ENCODE results near the gene NEGR1.
"Not testable (repeated sequence)": the region's sequence is repeated elsewhere in the genome, so short reads cannot be mapped to it uniquely, and the experiment has no call there.

NEGR1 gene

GRCh38 chr1:71921204-71921603 is 361.1 kb downstream of the NEGR1 start:
- no peak for DNase-seq

DNA sequence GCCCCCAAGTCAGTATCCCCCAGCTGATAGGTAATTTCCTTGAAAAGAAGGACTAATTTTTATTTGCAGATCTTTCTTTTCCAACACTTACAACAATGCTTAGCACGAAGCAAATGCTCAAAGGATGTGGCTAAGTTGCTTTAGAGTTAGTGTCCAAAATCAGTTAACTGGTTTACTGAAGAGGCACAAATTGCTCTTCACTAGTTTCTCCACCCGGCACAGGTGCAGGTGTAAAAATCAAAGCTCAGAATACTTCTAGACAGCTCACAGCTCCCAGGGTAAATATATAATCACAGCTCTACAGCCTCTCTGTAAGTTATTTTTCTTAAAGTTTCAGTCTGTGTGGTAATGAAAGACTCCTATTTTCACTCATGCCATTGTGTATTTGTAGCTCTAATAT is 361.8 kb downstream of the NEGR1 start:
- no peak for DNase-seq

- DNase-seq = no peak
Measured at GRCh38 chr1:71919811-71920509, 362.4 kb downstream of the NEGR1 start.

DNA sequence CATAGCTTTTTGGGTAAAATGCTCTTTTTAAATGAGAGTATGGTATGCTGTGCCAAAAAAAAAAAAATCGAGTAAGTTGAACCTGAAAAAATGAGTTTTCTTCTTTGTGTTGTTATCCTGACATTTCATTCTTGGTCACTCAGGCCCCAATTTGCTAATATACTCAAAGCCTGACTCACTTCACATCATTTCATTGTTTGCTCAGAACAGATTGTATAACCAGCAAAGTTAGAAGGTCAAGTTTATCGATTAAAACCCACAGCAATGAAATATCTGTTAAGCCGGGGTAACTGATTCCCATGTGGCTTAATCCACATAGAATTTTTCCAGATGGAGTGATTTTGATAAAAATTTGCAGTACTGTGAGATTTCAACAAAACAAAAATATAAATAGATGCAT is 363.7 kb downstream of the NEGR1 start:
- no peak for DNase-seq

- DNase-seq = no peak
Measured at GRCh38 chr1:71916894-71917293, 365.4 kb downstream of the NEGR1 start.

- DNase-seq = no peak
Measured at GRCh38 chr1:71914626-71915025, 367.7 kb downstream of the NEGR1 start.

- no peak for DNase-seq
Measured at GRCh38 chr1:71908871-71909390, 373.4 kb downstream of the NEGR1 start.

DNA sequence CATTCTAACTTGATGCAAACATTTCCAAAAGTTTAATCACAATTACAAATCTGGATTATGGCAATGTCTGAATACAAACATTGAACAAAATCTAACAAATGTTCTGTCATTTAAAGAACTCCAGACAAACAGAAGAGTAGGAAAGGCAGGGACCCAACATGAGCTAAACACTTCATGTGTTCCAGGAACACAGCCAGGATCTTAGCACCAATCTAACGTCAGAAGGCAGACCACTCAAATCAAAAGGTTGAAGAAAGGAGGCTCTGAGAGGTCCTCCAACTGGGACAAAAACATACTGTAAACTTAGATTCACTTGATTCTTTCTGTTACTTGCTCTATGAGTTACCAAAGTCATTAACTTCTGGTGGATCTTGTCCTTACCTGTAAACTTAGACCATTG is 374.0 kb downstream of the NEGR1 start:
- no peak for DNase-seq

GRCh38 chr1:71899881-71900280 is 382.5 kb downstream of the NEGR1 start:
- no peak for DNase-seq

GRCh38 chr1:71888166-71888565 is 394.2 kb downstream of the NEGR1 start:
- DNase-seq = not testable (repeated sequence)

- DNase-seq = no peak
Measured at GRCh38 chr1:71885171-71885570, 397.2 kb downstream of the NEGR1 start.

- DNase-seq = no peak
Measured at GRCh38 chr1:71882637-71883036, 399.7 kb downstream of the NEGR1 start.

GRCh38 chr1:71882226-71882625 is 400.1 kb downstream of the NEGR1 start:
- DNase-seq = no peak

DNA sequence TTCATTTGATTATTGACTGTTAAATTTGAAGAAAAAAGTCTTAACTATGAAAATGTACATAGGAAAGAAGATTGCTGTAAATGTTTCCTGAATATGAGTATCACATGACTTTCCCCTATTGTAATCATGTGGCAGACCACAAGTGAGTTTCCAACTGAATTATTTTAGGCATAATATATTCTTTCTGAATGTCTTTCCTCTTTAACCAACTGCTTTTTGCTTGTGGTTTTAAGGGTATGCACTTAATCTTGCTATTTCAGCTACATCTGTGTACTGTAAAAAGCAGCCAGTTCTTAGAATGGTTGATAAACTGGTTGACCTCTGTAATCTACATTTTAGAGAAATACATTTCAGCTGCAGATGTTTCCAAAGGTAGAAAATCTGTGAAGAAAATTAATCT is 400.7 kb downstream of the NEGR1 start:
- DNase-seq = no peak

- DNase-seq = no peak
Measured at GRCh38 chr1:71869326-71869725, 413.0 kb downstream of the NEGR1 start.

DNA sequence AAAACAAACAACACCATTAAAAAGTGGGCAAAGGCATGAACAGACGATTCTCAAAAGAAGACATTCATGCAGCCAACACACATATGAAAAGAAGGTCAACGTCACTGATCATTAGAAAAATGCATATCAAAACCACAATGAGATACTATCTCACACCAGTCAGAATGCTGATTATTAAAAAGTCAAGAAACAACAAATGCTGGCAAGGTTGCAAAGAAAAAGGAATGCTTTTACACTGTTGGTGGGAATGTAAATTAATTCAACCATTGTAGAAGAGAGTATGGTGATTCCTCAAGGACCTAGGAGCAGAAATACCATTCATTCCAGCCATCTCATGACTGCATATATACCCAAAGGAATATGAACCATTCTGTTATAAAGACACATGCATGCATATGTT is 419.6 kb downstream of the NEGR1 start:
- no peak for DNase-seq

GRCh38 chr1:71861022-71861421 is 421.3 kb downstream of the NEGR1 start:
- DNase-seq = no peak

GRCh38 chr1:71859806-71860205 is 422.5 kb downstream of the NEGR1 start:
- DNase-seq = no peak

GRCh38 chr1:71857862-71858261 is 424.5 kb downstream of the NEGR1 start:
- no peak for DNase-seq

DNA sequence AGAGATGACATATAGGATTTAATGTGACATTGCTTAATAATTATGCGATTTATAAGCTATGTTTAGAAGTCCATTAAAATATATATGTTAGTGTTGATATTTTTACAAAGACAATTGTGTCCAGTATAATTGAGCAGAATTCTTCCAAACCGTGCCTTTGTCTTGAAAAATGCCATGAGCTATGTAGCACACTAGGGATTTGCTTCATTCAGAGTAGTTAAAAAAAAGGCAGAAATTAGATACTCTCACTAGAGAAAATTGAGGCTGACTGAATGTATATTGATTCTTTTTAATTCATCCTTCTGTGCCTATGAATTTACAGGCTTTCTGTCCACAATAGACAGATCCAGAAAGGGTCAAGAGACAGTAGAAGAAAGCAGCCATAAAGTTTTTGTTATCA is 429.0 kb downstream of the NEGR1 start:
- DNase-seq = no peak

GRCh38 chr1:71850936-71851335 is 431.4 kb downstream of the NEGR1 start:
- DNase-seq = no peak

DNA sequence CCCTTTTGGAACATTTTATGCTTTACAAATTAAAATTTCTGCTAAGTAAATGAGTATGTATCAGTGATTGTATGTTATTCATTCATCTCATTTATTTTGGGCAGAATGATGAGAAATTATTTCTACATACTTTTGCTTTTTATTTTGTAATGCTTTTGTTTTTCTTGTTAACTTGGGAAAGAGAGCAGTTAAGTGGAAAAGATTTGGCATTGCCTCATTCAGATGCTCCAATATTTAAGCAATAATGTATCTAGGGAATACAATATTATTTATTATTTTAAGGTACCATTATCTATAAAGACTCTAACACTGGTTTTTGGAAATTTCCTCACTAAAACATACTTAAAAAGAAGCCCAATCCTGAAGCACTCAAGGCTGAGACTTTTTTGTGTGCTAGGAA is 431.8 kb downstream of the NEGR1 start:
- DNase-seq = no peak

DNA sequence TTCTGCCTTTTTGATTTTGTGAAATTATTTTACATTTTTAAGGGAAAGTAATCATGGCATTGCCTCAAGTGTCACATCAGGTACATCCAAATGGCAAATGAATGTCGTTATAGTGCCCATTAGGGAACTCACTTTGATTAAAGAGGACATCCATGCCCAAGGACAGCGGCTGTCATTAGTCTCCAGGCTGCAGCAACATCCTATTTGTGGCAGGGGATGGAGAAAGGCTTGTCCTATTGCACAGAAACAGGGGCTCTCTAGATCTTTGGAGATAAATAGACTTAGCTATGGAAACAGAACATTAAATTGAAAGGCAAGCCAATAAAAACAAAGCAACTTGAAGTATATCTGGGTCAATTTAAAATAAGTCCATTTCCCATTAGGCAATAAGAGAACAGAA is 439.3 kb downstream of the NEGR1 start:
- no peak for DNase-seq

- no peak for DNase-seq
Measured at GRCh38 chr1:71839876-71840275, 442.5 kb downstream of the NEGR1 start.

- no peak for DNase-seq
Measured at GRCh38 chr1:71836904-71837303, 445.4 kb downstream of the NEGR1 start.

All from left hindlimb (tissue), 1 donor.